IMR-90 (cell line): Measurements from ENCODE around the gene ABHD15. TPM values are rescaled to one million over a fixed set of nuclear protein-coding genes. Genes with fewer than 3 reads are reported as not detected.

Source experiments
- ATAC-seq: fragments of 200-7000 bp; cut with Tn5 transposase; 2 replicates; pipeline ENCODE4 v1.9.1; 2020; ENCODE audit warnings: low read depth, mild to moderate bottlenecking, moderate library complexity
- Bru-seq: library from RNA; stranded (reverse); fragments of 400-500 nt; gene quantifications from one replicate; lab custom pipeline; 2021; lab: Mats Ljungman, UMichigan
- BruChase-seq, 2 experiments: library from RNA; stranded (reverse); fragments of 400-500 nt; gene quantifications; one replicate each; lab custom pipeline; 2021; lab: Mats Ljungman, UMichigan
- BruUV-seq: library from RNA; stranded (reverse); fragments of 400-500 nt; replicated peaks from 2 replicates; lab custom pipeline; 2021; lab: Mats Ljungman, UMichigan
- CTCF ChIA-PET: fragments of 300-600 bp; formaldehyde crosslinking; extraction: SDS; loops from one replicate; lab custom pipeline; 2021; ENCODE audit warnings: antibody characterized with exemption; lab: Yijun Ruan, JAX
- POLR2A ChIA-PET: fragments of 300-600 bp; sonication (Branson Sonifier 250); formaldehyde crosslinking; loops from one replicate; lab custom pipeline; 2022; ENCODE audit warnings: antibody characterized with exemption; ENCODE audit not compliant: unreplicated experiment; lab: Charles Lee
- DNase-seq: peaks from one replicate; pipeline ENCODE4 v3.0.0; 2013
- H2AFZ ChIP-seq: replicated peaks from 2 replicates; pipeline ENCODE3; 2013; ENCODE audit warnings: low read length, mild to moderate bottlenecking; ENCODE audit not compliant: poor library complexity
- H2AK5ac ChIP-seq: 2 replicates; pipeline ENCODE4 v1.6.1; 2013; ENCODE audit warnings: low read depth, low read length, inconsistent platforms
- H2AK9ac ChIP-seq: replicated peaks from 2 replicates; pipeline ENCODE3; 2013; ENCODE audit warnings: mild to moderate bottlenecking, low read depth, low read length, moderate library complexity; ENCODE audit not compliant: poor library complexity
- H2BK120ac ChIP-seq: 2 replicates; pipeline ENCODE4 v1.6.1; 2013; ENCODE audit warnings: low read depth, low read length, inconsistent platforms
- H2BK15ac ChIP-seq: 3 replicates; pipeline ENCODE4 v1.6.1; 2013; ENCODE audit warnings: low read depth, low read length, inconsistent platforms
- H2BK20ac ChIP-seq: 2 replicates; pipeline ENCODE4 v1.6.1; 2013; ENCODE audit warnings: low read depth, mild to moderate bottlenecking, inconsistent platforms, low read length, moderate library complexity
- H2BK5ac ChIP-seq: 2 replicates; pipeline ENCODE4 v1.6.1; 2013; ENCODE audit warnings: mild to moderate bottlenecking, low read depth, low read length, inconsistent platforms; ENCODE audit not compliant: poor library complexity, severe bottlenecking
- H3K14ac ChIP-seq: replicated peaks from 2 replicates; pipeline ENCODE4 v1.6.1; 2013; ENCODE audit warnings: low read depth, low read length, inconsistent platforms
- H3K18ac ChIP-seq: 2 replicates; pipeline ENCODE4 v1.6.1; 2013; ENCODE audit warnings: low read depth, low read length, control low read depth
- H3K23ac ChIP-seq: 2 replicates; pipeline ENCODE4 v1.6.1; 2013; ENCODE audit warnings: low read depth, low read length, inconsistent platforms
- H3K27ac ChIP-seq: 2 replicates; pipeline ENCODE4 v1.5.1; 2013; ENCODE audit warnings: mild to moderate bottlenecking, control low read depth, low read length; ENCODE audit not compliant: insufficient read depth
- H3K27me3 ChIP-seq: 2 replicates; pipeline ENCODE4 v1.6.1; 2013; ENCODE audit warnings: low read length; ENCODE audit not compliant: control insufficient read depth, insufficient read depth
- H3K36me3 ChIP-seq: 2 replicates; pipeline ENCODE4 v1.6.1; 2013; ENCODE audit warnings: low read length, mixed read lengths; ENCODE audit not compliant: control insufficient read depth, insufficient read depth
- H3K4ac ChIP-seq: 2 replicates; pipeline ENCODE4 v1.6.1; 2013; ENCODE audit warnings: low read depth, low read length, inconsistent platforms
- H3K4me1 ChIP-seq: 2 replicates; pipeline ENCODE4 v1.6.1; 2013; ENCODE audit warnings: low read length, mixed read lengths; ENCODE audit not compliant: control insufficient read depth, insufficient read depth
- H3K4me2 ChIP-seq: 2 replicates; pipeline ENCODE4 v1.6.1; 2013; ENCODE audit warnings: low read depth, mild to moderate bottlenecking, control low read depth, low read length, moderate library complexity
- H3K4me3 ChIP-seq: 2 replicates; pipeline ENCODE4 v1.5.1; 2013; ENCODE audit warnings: low read depth, mild to moderate bottlenecking, control low read depth, low read length, moderate library complexity; ENCODE audit not compliant: insufficient read depth
- H3K56ac ChIP-seq: 2 replicates; pipeline ENCODE4 v1.6.1; 2013; ENCODE audit warnings: low read length, inconsistent platforms; ENCODE audit not compliant: insufficient read depth; ENCODE audit errors: extremely low read depth
- H3K79me1 ChIP-seq, 2 experiments: 2 replicates each; pipeline ENCODE4 v1.6.1; 2013; ENCODE audit warnings: low read length in 2 of 2, inconsistent platforms in 1 of 2, low read depth in 1 of 2
- H3K9ac ChIP-seq: 2 replicates; pipeline ENCODE4 v1.6.1; 2013; ENCODE audit warnings: low read depth, low read length, control low read depth
- H3K9me1 ChIP-seq: 2 replicates; pipeline ENCODE4 v1.6.1; 2013; ENCODE audit warnings: low read length, inconsistent platforms; ENCODE audit not compliant: insufficient read depth
- H3K9me3 ChIP-seq: 2 replicates; pipeline ENCODE4 v1.6.1; 2013; ENCODE audit warnings: low read length; ENCODE audit not compliant: control insufficient read depth, insufficient read depth
- H4K20me1 ChIP-seq: 2 replicates; pipeline ENCODE4 v1.6.1; 2013; ENCODE audit warnings: low read length, inconsistent platforms; ENCODE audit not compliant: insufficient read depth
- H4K5ac ChIP-seq: 2 replicates; pipeline ENCODE4 v1.6.1; 2013; ENCODE audit warnings: mild to moderate bottlenecking, low read depth, low read length, control low read depth
- H4K8ac ChIP-seq, 2 experiments: 2 replicates each; pipeline ENCODE4 v1.6.1; 2013; ENCODE audit warnings: low read depth in 2 of 2, low read length in 2 of 2, control low read depth in 1 of 2, inconsistent platforms in 1 of 2
- H4K91ac ChIP-seq: 2 replicates; pipeline ENCODE4 v1.6.1; 2013; ENCODE audit warnings: low read depth, low read length, inconsistent platforms; ENCODE audit not compliant: insufficient read depth
- MAZ ChIP-seq: IDR thresholded peaks from 2 replicates; pipeline ENCODE4 v1.6.1; 2012; ENCODE audit warnings: low read depth, mild to moderate bottlenecking, low read length, improper control_type of control experiment, moderate library complexity, borderline replicate concordance
- MXI1 ChIP-seq: IDR thresholded peaks from 2 replicates; pipeline ENCODE4 v1.6.1; 2012; ENCODE audit warnings: low read depth, mild to moderate bottlenecking, low read length, moderate library complexity, borderline replicate concordance
- WGBS, 2 experiments: methylation state at CpG; one replicate each; pipeline versions ENCODE4 v1.1.5 to v1.1.7; 2013; ENCODE audit warnings: missing lambda C conversion rate in 2 of 2; ENCODE audit not compliant: insufficient read length in 1 of 2; ENCODE audit errors: extremely low coverage in 2 of 2; 5-methylcytosine and 5-hydroxymethylcytosine counted together
- dilution Hi-C: fragments of 300-500 bp; cut with HindIII; formaldehyde crosslinking; loops from one replicate; pipeline ENCODE4 v1.14.3; 2018; ENCODE audit warnings: low sequenced_read_pairs; ENCODE audit not compliant: unreplicated experiment
- in situ Hi-C: fragments of 300-500 bp; cut with MboI; formaldehyde crosslinking; loops from 3 replicates; pipeline ENCODE4 v1.14.3; 2019; ENCODE audit warnings: low sequenced_read_pairs, inconsistent platforms, mixed read lengths
- intact Hi-C: fragments of 100-400 bp; cut with micrococcal nuclease; formaldehyde crosslinking; loops from 2 replicates; pipeline ENCODE4 v1.10.0; 2022
- long read RNA-seq: library from polyadenylated mRNA; unstranded; transcript quantifications from one replicate; pipeline ENCODE4 v2.0.0, GENCODE V29; 2021; ENCODE audit not compliant: unreplicated experiment
- polyA plus RNA-seq, 3 experiments: library from polyadenylated mRNA; depleted of rRNA; stranded (reverse); fragments of >200 nt; gene quantifications; 2 replicates each; pipeline ENCODE4 v1.2.3, GENCODE V29; 2012; ENCODE audit warnings: low replicate concordance in 1 of 3
- total RNA-seq: library from RNA; depleted of rRNA; stranded (reverse); fragments of >200 nt; gene quantifications from 2 replicates; pipeline ENCODE4 v1.2.3, GENCODE V29; 2012; rRNA removed

The ABHD15 gene
- 3.1 and 3.2 TPM in 2 replicates for total RNA-seq
- polyA plus RNA-seq (2012; rRNA removed): 4.5 and 4.6 TPM in 2 replicates
- polyA plus RNA-seq (2012; cell fraction: cytosol; rRNA removed): 3.3 and 4.4 TPM in 2 replicates
- polyA plus RNA-seq (2012; cell fraction: nucleus; rRNA removed; ENCODE audit: low replicate concordance): 3.2 and 4.0 TPM in 2 replicates
- Bru-seq, nascent RNA: percentile 51 among the genes with signal in this experiment
- BruChase-seq, experiment 1, labeled RNA remaining after a 6-hour chase: percentile 76 among the genes with signal in this experiment
- BruChase-seq, experiment 2, labeled RNA remaining after a 2-hour chase: percentile 68 among the genes with signal in this experiment
- long read RNA-seq, transcript ABHD15-201 (2 exons, 3,592 nt): major isoform, 20 of 28 reads
- long read RNA-seq, partial matches to known transcripts: 0 of 28 reads
- long read RNA-seq, other reads (novel, unspliced or antisense): 8 of 28 reads

- no peak within 1 kb of the TSS for H3K56ac ChIP-seq
- H3K4me3 ChIP-seq: peak within 1 kb of the TSS; percentile 97
- peak within 1 kb of the TSS; percentile 63 for H3K4ac ChIP-seq
- H3K14ac ChIP-seq: peak within 1 kb of the TSS; percentile 67; the same call in 1 of the 2 replicates
- peaks cover 2% of the 10 kb centered on the region; the same call in 1 of the 2 replicates for H3K9me1 ChIP-seq
- intact Hi-C loops (loop anchor here (10.0 kb wide), 1 partner anchor 422 kb away; no protein-coding TSS in a partner anchor), in situ Hi-C loops (no loop called here), dilution Hi-C loops (no loop called here)
- H2BK20ac ChIP-seq: no peak within 1 kb of the TSS
- peak within 1 kb of the TSS; percentile 50 to 67; a peak in 2 of 4 replicates for H4K8ac ChIP-seq
- 7% methylated on average over 42 of the region's 94 CpGs; no CpG with 5 or more reads in 1 of the 2 experiments for WGBS, 2 experiments
- peak within 1 kb of the TSS; percentile 92 for H3K4me2 ChIP-seq
- peak within 1 kb of the TSS; percentile 29; the same call in 1 of the 2 replicates for H2AK5ac ChIP-seq
- DNase-seq (peak; percentile 59), ATAC-seq (peak; percentile 62)
- no peak within 1 kb of the TSS for H4K5ac ChIP-seq
- no peaks in the 10 kb centered on the region for H3K27me3 ChIP-seq
- POLR2A ChIA-PET: no interaction called here
- H2BK120ac ChIP-seq: no peak within 1 kb of the TSS
- CTCF ChIA-PET: interaction anchor here (0.6 to 1.2 kb wide), 2 partner anchors 22 to 197 kb away, joined by 3 to 4 read pairs; no protein-coding TSS in a partner anchor
- H2AK9ac ChIP-seq: peak within 1 kb of the TSS; percentile 80
- H2BK15ac ChIP-seq: no peak within 1 kb of the TSS
- peaks cover 5 to 37% of the 10 kb centered on the region in 2 experiments for H3K79me1 ChIP-seq
- H3K9me3 ChIP-seq: no peaks in the 10 kb centered on the region
- H2BK5ac ChIP-seq: no peak within 1 kb of the TSS
- no peak within 1 kb of the TSS for H3K18ac ChIP-seq
- peak within 1 kb of the TSS; percentile 96 for H2AFZ ChIP-seq
- peak within 1 kb of the TSS; percentile 78 for H3K27ac ChIP-seq
- no peaks in the 10 kb centered on the region for H4K20me1 ChIP-seq
- H3K4me1 ChIP-seq: peaks cover 3% of the 10 kb centered on the region
- H3K36me3 ChIP-seq: peaks cover 10% of the 10 kb centered on the region; the same call in 1 of the 2 replicates
- H3K23ac ChIP-seq: peak within 1 kb of the TSS; percentile 54; the same call in 1 of the 2 replicates
- H3K9ac ChIP-seq: peak within 1 kb of the TSS; percentile 62
- TF ChIP-seq MXI1 (no peak), MAZ (0 out of 2 replicates have a peak, but pooled peaks have one; percentile 4)
- H4K91ac ChIP-seq: no peak within 1 kb of the TSS
- BruUV-seq: no TSS peak
These were observed at the start of gene ABHD15 for GRCh38 chr17:29566473-29567303. TSS of gene ABHD15 (minus strand) at chr17:29567037. CDS start at chr17:29566966, 71 bp downstream.
